OCI-LY7 (cell line): ENCODE results near the gene RHBDL1.

Experiments
- EZH2phosphoT487 ChIP-seq: fragments of 200-600 bp; sonication (generic); IDR thresholded peaks from 2 replicates; pipeline ENCODE4 v1.6.1; 2018; ENCODE audit warnings: low read depth, borderline replicate concordance, mild to moderate bottlenecking, mixed run types, antibody characterized with exemption, low read length, moderate library complexity, mixed read lengths
- TF ChIP-seq, protein P1 (sequence below): fragments of 200-600 bp; sonication (generic); conservative IDR thresholded peaks from 2 replicates; pipeline ENCODE4 v1.5.1; 2014; ENCODE audit warnings: mild to moderate bottlenecking, antibody characterized with exemption, low read length, moderate library complexity, mixed read lengths

DNA sequence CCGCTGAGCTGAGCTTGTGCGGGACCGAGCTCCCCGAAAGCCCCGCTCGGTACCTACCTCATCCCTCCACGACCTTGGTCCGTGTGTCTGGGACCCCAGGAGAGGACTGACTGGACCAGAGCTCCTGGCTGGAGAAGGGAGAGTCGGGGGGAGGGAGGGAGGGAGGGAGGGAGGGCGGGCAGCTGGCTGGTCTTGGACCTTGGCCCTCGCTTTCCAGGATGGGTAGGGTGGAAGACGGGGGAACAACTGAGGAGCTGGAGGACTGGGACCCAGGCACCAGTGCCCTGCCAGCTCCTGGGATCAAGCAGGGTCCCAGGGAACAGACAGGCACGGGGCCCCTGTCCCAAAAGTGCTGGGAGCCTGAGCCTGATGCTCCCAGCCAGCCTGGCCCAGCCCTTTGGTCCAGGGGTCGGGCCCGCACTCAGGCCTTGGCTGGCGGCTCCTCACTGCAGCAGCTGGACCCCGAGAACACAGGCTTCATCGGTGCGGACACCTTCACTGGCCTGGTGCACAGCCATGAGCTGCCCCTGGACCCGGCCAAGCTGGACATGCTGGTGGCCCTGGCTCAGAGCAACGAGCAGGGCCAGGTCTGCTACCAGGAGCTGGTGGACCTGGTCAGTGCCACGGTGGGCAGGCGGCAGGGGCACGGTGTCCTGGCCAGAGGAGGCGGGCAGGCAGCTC is 553 bp downstream of the RHBDL1 start:
- TF ChIP-seq, protein P1, sequence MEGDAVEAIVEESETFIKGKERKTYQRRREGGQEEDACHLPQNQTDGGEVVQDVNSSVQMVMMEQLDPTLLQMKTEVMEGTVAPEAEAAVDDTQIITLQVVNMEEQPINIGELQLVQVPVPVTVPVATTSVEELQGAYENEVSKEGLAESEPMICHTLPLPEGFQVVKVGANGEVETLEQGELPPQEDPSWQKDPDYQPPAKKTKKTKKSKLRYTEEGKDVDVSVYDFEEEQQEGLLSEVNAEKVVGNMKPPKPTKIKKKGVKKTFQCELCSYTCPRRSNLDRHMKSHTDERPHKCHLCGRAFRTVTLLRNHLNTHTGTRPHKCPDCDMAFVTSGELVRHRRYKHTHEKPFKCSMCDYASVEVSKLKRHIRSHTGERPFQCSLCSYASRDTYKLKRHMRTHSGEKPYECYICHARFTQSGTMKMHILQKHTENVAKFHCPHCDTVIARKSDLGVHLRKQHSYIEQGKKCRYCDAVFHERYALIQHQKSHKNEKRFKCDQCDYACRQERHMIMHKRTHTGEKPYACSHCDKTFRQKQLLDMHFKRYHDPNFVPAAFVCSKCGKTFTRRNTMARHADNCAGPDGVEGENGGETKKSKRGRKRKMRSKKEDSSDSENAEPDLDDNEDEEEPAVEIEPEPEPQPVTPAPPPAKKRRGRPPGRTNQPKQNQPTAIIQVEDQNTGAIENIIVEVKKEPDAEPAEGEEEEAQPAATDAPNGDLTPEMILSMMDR: no peak
- no peak for TF ChIP-seq EZH2phosphoT487
